ENCODE measurements around the gene PDSS2.
"Not testable (repeated sequence)": the region's sequence is repeated elsewhere in the genome, so short reads cannot be mapped to it uniquely, and the experiment has no call there.

The PDSS2 gene

DNA sequence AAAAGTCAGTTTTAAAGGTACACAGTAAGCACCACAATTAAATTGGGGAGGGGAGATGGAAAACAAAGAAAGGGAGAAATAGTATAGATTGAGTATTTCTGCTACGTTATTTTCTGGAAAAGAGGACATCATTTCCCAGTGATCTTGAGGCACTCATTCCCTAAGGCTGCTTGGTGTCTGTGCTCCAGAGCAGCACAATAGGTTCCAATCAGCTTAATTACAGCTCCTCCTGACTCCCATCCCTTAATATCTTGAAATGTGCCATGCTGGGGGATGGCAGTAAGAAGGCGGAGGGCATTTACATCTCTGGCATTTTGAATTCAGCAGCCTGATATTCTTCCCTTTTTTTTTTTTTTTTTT is 304.6 kb downstream of the PDSS2 start:
- DNase-seq (ENCODE audit: low spot score) = no peak

DNA sequence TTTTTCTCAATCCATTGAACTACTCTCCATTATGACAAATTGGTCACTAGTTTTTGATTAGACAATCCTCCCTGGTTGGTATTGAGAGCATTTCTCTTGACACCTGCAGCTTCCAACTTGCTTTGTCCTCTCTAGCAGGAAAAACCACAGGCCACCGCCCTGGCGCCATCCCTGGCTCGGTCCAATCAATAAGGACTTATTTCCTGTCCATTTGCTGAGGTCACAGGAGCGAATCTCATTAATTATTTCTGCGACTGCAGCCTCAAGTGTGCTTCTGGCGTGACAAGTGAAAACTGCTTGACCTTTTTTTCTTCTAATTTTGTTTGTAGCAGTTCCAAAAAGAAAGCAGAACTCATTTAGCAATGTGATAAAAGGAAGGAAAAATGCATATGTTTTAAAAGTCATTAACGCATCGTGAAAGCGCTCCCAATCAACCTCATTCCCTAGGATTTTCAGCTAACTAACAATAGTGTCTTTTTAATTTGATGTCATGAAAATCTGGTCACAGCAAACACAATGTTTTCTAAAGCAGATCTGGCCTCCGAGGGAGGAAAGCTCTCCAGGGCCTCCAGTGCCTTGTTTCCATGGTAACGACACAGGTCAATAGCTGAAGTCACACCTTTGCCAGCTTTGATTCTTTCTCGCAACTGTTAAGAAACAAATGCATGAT is 305.1 kb downstream of the PDSS2 start:
- DNase-seq (ENCODE audit: low spot score) = no peak

DNA sequence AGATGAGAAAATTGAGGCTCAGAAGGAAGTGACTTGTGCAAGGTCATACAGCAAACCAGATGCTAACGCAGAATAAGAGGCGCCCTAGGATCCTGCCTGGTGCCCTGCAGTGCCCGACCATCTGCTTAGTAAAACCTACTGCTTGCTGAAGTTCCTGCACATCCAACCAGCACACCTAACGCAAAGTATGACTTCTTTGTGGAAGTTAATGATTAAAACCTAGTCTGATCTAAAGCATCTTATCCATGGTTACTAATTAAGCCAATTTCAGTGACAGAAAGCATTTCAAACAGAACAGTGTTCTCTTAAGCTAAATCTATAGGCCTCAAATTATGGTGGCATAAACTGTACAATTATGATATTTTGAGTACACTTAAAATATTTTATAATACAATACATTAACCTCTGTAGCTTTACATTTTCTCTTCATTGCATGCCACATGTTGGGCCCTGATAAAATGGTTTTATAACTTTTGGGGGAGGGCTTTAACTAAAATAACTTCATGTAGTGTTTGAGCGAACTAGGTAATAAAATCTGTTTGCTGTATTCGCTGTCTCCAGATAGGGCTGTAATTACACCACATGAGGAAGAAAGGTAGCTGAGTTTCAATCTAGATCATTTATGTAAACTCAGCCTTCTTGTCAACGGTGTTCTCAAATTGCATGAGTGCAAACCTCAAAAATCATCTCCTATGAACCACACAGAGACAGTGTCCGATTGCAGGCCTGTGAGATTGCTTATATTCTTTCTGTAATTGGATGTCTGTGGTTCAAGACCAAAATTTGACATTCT is 306.5 kb downstream of the PDSS2 start:
- DNase-seq (ENCODE audit: low spot score) = no peak

DNA sequence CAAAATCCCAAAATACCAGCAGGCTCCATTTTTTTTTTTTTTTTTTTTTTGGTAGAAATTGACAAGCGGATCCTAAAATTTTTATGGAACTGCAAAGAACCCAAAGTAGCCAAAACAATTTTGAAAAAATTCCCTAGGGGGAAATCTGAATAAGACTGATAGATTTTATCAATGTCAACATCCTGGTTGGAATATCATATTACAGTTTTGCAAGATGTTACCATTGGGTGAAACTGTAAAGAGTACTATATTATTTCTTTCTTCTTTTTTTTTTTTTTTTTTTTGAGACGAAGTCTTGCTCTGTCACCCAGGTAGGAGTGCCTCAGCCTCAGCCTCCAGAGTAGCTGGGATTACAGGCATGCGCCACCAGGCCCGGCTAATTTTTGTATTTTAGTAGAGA is 314.7 kb downstream of the PDSS2 start:
- no peak for DNase-seq (ENCODE audit: low spot score)

DNA sequence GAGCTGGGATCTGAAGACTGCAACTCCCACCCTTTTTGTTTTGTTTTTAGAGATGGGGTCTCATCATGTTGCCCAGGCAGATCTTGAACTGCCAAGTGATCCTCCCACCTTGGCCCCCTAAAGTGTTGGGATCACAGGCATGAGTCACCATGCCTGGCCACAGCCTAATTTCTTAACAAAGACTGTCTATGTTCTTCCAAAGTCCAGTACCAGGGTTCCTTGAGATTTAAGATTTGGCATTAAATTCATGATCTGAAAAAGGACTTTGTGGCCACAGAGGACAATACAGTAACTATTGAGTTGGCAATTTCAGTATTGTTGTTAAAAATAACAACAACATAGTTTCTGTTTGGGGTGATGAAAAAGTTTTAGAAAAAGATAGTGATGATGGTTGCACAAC is 315.4 kb downstream of the PDSS2 start:
- no peak for DNase-seq (ENCODE audit: low spot score)

DNA sequence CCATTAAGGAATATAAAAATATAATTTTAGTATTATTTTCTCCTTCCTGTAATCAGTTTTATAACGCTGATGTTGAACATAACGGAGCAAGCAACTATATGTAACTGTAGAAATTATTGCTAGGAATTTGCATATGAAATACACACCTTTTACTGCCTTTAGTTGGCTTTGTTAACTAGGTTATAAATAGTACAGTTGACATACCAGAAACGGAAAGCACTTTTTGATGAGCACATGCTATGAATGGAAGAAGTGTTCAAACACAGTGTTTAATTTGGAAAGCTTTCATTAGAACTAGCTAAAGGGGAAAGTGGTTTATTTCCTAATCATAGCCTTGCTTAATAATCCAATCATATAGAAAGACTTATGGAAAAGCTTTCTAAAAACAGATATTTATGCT is 318.8 kb downstream of the PDSS2 start:
- DNase-seq (ENCODE audit: low spot score) = no peak

DNA sequence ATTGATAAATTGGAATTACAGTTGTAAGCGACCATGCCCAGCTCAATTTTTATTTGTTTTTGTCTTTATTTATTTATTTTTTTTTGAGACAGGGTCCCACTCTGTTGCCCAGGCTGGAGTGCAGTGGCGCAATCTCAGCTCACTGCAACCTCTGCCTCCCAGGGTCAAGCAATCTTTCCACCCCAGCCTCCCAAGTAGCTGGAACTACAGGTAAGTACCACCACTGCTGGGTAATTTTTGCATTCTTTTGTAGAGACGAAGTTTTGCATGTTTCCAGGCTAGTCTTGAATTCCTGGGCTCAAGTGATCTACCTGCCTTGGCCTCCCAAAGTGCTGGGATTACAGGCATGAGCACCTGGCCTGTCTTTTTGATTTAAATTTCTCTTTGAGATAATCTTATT is 323.0 kb downstream of the PDSS2 start:
- DNase-seq (ENCODE audit: low spot score) = not testable (repeated sequence)

DNA sequence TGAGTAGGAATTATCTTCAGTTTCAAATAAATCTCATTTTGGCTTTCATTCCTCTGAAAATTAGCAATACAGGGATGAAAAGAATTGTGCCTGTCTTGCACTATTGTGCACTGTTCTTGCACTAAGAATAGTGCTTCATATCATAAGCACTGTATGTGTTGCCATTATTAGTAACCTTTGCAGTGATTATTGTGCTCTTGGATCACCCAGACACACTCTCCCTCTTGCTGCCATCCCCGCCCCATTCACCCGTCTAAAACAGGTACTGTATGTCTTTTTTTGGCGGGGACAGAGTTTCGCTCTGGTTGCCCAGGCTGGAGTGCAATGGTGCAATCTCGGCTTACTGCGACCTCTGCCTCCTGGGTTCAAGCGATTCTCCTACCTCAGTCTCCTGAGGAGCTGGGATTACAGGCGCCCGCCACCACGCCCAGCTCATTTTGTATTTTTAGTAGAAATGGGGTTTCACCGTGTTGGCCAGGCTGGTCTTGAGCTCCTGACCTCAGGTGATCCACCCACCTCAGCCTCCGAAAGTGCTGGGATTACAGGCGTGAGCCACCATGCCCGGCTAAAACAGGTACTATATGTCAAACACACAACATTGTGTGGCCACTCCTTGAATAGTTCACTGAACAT is 324.2 kb downstream of the PDSS2 start:
- DNase-seq (ENCODE audit: low spot score) = not testable (repeated sequence)

DNA sequence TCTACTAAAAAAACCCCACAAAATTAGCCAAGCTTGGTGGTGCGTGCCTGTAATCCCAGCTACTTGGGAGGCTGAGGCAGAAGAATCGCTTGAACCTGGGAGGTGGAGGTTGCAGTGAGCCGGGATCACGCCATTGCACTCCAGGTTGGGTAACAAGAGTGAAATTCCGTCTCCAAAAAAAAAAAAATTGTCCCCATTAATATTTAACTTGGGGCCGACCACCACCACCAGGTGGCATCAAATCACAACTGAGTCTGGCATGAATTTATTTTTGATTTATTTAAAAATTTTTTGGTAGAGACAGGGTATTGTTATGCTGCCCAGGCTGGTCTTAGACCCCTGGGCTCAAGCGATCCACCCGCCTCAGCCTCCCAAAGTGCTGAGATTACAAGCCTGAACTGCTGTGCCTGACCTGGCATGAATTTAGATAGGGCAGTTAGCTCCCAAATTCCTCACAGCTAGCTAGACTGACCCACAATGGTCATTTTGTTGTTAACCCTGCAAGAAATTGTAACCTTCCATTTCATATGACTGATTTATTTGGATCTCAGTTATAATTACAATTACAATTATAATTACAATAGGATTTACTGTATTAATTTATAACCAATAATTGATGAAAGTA is 326.9 kb downstream of the PDSS2 start:
- DNase-seq (ENCODE audit: low spot score) = no peak

DNA sequence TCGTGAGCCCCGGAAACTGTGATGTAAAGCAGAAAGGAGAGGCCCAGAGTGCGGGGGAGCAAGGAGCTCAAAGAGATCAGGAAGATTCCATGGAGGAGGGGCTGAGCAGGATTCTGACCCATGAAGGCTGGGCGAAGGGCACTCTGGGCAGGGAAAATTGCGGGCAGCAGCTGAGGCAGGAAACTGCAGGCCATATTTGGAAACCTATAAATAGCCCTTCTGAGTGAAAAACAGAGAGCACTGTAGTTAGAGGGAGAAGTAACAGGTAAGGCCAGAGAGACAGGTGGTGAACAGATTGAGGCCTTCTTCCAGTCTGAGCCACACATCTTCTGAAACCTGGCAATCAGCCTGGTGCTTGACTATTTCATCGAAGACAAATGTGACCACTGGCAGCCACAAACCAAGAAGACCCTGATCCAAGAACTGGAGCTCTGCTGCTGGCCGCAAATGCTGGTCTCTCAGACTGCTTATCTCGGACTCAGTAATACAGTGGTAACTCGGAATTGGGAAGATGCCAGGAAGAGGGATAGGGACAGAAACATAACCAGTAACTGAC is 329.9 kb downstream of the PDSS2 start:
- DNase-seq (ENCODE audit: low spot score) = no peak

DNA sequence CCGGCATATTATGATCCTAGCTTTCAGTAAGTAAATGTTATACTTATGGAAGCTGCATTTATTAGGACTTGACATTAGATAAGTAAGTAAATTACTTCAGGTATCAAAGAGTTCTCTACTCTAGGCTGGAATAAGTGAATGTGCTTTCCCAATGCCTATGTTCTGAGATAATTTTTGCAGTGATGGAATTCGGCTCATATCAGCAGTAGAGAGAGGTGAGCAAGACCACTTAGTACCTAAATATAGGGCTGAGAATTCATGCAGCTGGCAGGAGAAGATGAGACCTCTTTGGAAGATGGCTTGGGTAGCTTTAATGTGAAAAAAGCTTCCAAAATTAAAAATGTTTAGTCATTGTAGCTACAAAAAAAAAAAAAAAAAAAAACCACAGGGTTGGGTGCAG is 330.8 kb downstream of the PDSS2 start:
- DNase-seq (ENCODE audit: low spot score) = no peak

DNA sequence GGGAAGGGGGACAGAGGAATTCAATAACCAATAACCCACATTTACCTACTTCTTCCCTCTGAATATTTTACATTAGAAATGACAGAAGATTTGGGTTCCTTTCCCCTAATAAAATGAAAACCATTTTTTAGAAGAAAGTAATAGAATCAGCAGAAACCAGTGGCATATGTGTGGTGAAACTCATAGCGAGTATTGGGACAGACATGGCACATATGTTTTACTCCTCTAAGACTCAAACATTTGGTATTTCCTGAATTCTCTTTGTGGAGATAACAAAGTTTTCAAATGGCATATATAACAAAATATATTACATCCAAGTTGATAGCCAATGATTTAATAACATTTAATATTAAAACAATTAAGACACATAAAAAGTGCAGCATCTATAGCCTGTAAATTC is 331.2 kb downstream of the PDSS2 start:
- DNase-seq (ENCODE audit: low spot score) = no peak

DNA sequence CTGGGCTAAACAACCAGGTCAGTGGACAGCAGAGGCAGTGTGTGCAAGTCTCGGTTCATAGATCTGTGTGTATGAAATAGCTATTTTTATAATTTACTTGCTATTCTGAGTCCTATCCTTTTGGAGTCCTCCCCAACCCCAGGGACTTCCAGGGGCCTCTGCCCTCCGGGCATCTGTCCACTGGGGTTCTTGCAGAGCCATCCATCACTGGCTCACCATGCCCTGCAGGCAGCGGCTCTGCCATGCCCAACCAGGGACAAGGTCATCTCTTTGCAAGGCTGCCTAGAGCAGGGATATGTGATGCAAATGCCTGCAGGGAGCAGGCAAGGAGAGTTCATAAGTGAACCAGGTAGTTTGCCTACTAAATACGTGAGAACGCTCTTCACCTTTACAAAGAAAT is 333.6 kb downstream of the PDSS2 start:
- no peak for DNase-seq (ENCODE audit: low spot score)

DNA sequence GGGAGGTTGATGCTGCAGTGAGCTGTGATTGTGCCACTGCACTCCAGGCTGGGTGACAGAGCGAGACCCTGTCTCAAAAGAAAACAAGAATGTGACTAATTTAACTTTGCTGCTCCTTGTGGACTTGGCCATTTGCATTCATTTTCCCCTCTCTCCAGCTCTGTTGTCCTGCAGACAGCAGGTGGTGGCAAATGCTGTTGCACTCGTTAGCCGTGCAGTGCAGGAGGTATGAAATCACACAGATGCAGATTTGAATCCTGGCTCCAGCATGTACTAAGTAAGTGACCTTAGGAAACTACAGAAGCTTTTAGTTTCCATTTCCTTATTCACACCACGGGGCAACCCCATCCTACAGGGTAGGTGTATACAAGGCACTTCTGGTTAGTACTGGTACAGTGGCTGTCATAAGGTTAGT is 334.4 kb downstream of the PDSS2 start:
- no peak for DNase-seq (ENCODE audit: low spot score)

DNA sequence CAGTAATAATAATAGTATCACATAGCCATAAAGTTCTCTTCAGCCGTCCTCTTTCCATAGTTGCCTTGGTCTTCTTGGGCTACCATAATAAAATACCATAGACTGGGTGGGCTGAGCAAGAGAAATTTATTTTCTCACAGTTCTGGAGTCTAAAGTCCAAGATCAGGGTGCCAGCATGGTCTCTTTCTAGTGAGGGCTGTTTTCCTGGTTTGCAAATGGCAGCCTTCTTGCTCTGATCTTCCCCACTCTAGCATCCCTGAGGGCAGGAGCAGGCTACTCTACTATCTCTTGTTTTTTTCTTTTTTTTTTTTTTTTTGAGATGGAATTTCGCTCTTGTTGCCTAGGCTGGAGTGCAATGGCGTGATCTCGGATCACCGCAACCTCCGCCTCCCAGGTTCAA is 335.9 kb downstream of the PDSS2 start:
- DNase-seq (ENCODE audit: low spot score) = no peak

DNA sequence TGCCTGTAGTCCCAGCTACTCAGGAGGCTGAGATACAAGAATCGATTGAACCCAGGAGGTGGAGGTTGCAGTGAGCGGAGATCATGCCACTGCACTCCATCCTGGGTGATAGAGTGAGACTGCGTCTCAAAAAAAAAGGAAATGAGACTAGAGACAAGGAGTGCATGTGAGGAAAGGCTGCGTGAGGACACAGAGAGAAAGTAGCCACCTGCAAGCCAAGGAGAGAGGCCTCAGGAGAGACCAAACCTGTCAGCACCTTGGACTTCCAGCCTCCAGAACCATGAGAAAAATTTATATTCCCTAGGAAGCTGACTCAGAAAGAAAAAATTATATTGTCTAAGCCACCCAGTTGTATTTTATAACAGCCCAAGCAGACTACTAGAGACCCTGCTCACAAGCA is 336.6 kb downstream of the PDSS2 start:
- no peak for DNase-seq (ENCODE audit: low spot score)

DNA sequence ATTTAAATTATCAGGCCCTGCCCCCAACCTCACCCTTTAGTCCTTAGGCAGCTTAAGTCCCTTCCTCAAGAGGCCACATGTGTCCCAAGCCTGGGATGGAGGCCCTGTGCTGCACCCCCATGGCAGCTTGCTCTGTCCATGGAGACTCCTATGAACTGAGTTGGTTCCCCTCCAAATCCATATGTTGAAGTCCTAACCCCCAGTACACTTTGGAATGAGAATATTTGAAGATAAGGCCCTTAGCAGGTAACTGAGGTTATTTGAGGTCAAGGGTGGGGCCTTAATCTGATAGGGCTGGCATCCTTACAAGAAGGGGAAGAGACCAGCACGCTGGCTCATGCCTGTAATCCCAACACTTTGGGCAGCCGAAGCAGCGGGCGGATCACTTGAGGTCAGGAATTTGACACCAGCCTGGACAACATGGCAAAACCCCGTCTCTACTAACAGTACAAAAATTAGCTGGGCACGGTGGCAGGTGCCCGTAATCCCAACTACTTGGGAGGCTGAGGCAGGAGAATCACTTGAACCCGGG is 337.3 kb downstream of the PDSS2 start:
- no peak for DNase-seq (ENCODE audit: low spot score)

DNA sequence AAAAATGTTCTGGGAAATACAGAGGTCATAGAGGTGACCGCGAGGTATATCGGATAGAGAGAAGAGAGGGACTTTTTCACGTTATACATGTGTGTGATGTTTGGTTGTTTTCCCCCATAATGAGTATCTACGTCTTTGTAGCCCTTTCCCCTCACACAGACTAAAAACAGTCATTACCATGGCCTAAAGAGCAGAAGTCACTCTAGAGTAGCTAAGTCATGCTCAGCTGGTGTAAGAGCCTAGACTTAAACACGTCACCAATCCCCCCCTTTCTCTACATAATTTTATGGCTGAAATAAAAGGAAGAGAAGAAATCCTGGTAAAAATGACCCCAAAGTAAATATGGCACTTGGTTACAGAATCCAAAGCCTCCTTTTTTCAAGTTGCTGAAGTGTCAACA is 338.1 kb downstream of the PDSS2 start:
- no peak for DNase-seq (ENCODE audit: low spot score)

DNA sequence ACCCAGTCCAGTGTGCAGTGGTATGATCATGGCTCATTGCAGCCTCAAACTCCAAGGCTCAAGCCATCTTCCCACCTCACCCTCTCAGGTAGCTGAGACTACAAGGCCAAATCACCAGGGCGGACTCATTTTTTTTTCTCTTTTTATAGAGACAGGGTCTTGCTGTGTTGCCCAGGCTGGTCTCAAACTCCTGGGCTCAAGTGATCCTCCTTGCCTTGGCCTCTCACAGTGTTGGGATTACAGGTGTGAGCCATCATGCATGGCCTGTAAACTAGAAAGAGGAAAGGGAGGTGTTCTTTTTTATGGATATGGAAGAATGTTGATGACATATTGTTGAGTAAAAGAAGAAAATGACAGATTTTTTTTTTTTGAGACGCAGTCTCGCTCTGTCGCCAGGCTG is 339.0 kb downstream of the PDSS2 start:
- no peak for DNase-seq (ENCODE audit: low spot score)

DNA sequence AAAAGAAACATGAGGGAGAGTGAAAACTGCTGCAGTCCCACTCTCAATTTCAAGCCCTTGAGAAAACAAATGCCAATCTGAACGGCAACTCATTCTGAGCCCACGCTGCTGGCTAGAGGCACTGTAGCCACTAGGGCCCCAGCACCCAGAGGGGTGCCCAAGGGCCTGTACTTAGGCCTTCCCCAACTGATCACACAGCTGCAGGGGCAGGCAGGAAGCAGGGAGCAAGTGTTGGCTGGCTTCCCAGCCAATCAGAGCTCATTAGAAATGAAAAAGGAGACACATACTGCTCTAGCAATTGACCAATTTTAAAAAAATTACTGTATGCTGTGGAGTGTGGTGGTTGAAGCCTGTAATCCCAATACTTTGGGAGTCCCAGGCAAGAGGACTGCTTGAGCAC is 340.4 kb downstream of the PDSS2 start:
- no peak for DNase-seq (ENCODE audit: low spot score)

DNA sequence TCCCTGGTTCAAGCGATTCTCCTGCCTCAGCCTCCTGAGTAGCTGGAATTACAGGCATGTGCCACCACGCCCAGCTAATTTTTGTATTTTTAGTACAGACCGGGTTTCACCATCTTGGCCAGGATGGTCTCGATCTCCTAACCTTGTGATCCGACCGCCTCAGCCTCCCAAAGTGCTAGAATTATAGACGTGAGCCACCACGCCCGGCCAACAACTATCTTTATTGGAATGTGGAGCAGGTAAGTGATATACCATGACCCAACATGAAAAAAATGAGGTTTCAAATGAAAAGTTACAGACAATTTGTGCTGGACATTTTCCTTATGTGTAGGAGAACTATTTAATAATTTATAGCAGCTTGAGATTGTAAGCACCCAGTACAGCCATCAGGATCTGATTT is 340.8 kb downstream of the PDSS2 start:
- DNase-seq (ENCODE audit: low spot score) = not testable (repeated sequence)

DNA sequence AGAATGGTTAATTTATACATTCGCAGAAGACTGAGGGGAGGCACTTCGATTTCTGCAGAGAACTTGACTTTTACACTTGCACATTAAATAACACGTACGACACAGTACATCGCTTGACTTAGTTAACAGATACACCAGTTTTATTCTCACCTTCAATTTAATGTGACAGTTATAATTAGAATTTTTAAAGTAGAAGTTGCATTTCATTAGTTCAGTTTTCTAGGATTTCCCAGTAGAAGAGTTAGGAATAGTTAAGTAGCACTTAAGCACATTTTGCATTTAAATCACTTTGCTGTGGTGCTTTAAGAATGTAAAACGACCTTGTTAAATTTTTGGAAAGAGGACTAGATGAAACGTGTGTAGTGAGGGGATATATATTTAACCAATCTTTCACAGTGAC is 342.4 kb downstream of the PDSS2 start:
- no peak for DNase-seq (ENCODE audit: low spot score)
